B cell (primary cell): Measurements from ENCODE around the gene ILK.

Experiments
- EZH2 ChIP-seq: IDR thresholded peaks from 2 replicates; pipeline ENCODE4 v1.6.1; 2012; ENCODE audit warnings: borderline replicate concordance, low read depth, mild to moderate bottlenecking, moderate library complexity, low read length; ENCODE audit not compliant: insufficient read depth, poor library complexity, severe bottlenecking
- TF ChIP-seq, protein P1 (sequence below): fragments of 200-600 bp; IDR thresholded peaks from one replicate; pipeline ENCODE4 v1.8.0; 2022; ENCODE audit warnings: antibody characterized with exemption, mild to moderate bottlenecking

DNA sequence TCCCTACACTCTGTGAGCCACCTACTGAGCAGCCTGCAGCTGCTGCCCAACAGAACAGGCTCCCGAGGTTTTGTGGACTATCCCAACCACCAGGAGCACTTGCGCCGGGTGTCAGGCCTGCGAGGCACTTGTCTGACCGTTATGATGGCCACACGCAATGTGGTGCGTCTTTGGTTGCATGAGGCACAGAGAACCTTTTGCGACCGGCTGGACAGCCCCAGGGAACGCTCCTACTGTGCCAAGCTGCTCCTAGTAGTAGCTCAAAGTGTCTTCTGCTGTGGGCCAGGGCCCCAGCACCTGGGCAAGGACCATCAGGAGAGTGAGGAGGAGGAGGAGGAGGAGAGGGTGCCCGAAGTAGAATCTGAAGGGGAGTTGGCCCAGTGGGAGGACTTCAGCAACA is 46.5 kb upstream of the ILK start:
- TF ChIP-seq, protein P1, sequence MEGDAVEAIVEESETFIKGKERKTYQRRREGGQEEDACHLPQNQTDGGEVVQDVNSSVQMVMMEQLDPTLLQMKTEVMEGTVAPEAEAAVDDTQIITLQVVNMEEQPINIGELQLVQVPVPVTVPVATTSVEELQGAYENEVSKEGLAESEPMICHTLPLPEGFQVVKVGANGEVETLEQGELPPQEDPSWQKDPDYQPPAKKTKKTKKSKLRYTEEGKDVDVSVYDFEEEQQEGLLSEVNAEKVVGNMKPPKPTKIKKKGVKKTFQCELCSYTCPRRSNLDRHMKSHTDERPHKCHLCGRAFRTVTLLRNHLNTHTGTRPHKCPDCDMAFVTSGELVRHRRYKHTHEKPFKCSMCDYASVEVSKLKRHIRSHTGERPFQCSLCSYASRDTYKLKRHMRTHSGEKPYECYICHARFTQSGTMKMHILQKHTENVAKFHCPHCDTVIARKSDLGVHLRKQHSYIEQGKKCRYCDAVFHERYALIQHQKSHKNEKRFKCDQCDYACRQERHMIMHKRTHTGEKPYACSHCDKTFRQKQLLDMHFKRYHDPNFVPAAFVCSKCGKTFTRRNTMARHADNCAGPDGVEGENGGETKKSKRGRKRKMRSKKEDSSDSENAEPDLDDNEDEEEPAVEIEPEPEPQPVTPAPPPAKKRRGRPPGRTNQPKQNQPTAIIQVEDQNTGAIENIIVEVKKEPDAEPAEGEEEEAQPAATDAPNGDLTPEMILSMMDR: no peak
- TF ChIP-seq EZH2: no peak
